ENCODE results near the gene CARNS1. TPM values are rescaled to one million over a fixed set of nuclear protein-coding genes. Genes with fewer than 3 reads are reported as not detected.

The CARNS1 gene
- total and polyA plus RNA-seq, 9 of the 15 experiments (the other 6 are each of a cell fraction or from before 2014, with no cell fraction given) = 0.01 to 0.18 (median 0.06) TPM; not detected in 3

GRCh38 chr11:67436459-67437081 is 21.1 kb downstream of the CARNS1 start (continued):
- TF ChIP-seq, protein P1, sequence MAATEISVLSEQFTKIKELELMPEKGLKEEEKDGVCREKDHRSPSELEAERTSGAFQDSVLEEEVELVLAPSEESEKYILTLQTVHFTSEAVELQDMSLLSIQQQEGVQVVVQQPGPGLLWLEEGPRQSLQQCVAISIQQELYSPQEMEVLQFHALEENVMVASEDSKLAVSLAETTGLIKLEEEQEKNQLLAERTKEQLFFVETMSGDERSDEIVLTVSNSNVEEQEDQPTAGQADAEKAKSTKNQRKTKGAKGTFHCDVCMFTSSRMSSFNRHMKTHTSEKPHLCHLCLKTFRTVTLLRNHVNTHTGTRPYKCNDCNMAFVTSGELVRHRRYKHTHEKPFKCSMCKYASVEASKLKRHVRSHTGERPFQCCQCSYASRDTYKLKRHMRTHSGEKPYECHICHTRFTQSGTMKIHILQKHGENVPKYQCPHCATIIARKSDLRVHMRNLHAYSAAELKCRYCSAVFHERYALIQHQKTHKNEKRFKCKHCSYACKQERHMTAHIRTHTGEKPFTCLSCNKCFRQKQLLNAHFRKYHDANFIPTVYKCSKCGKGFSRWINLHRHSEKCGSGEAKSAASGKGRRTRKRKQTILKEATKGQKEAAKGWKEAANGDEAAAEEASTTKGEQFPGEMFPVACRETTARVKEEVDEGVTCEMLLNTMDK (IDR thresholded peaks at IDR 0.05; ENCODE audit: borderline replicate concordance, insufficient read depth, low read depth, low read length, poor library complexity, severe bottlenecking) = no peak
- TF ChIP-seq TBL1XR1 (IDR thresholded peaks at IDR 0.05; ENCODE audit: low read length in 2 of 2) (no peak), ZNF277 (CRISPR knock-in tag; IDR thresholded peaks at IDR 0.05; ENCODE audit: borderline replicate concordance) (no peak), ZNF347 (CRISPR knock-in tag; IDR thresholded peaks at IDR 0.05; ENCODE audit: low read depth) (no peak), ZNF134 (CRISPR knock-in tag; conservative IDR thresholded peaks at IDR 0.05) (no peak), ZNF239 (CRISPR knock-in tag; IDR thresholded peaks at IDR 0.05) (no peak), MYNN (IDR thresholded peaks at IDR 0.05) (peak; percentile 47; the same call in 1 of the 2 replicates), MYNN (CRISPR knock-in tag; IDR thresholded peaks at IDR 0.05) (no peak), EP400 (IDR thresholded peaks at IDR 0.05) (no peak; the same call in 1 of the 2 replicates), USF1 (CRISPR knock-in tag; IDR thresholded peaks at IDR 0.05) (no peak), EWSR1 (IDR thresholded peaks at IDR 0.05; ENCODE audit: borderline replicate concordance, low read depth, partially characterized antibody) (no peak), RFX5 (IDR thresholded peaks at IDR 0.05; ENCODE audit: low read depth, low read length) (no peak), CREB1 (IDR thresholded peaks at IDR 0.05) (no peak), CREB1 (CRISPR knock-in tag; IDR thresholded peaks at IDR 0.05) (no peak; the same call in 1 of the 2 replicates), MNT (conservative IDR thresholded peaks at IDR 0.05) (peak in 1 of 2 experiments; percentile 62; a peak in 2 of 4 replicates), SMARCB1 (IDR thresholded peaks at IDR 0.05; ENCODE audit: insufficient read length, low read depth) (no peak), ZNF311 (CRISPR knock-in tag; IDR thresholded peaks at IDR 0.05) (no peak), PRMT5 (CRISPR knock-in tag; IDR thresholded peaks at IDR 0.05) (no peak), ZNF174 (CRISPR knock-in tag; IDR thresholded peaks at IDR 0.05) (no peak), LEF1 (IDR thresholded peaks at IDR 0.05) (peak; percentile 72; the same call in 1 of the 2 replicates), NCOR1 (IDR thresholded peaks at IDR 0.05) (peak; percentile 43), RBM25 (IDR thresholded peaks at IDR 0.05; ENCODE audit: low read depth, low read length, severe bottlenecking) (no peak), ETV5 (CRISPR knock-in tag; IDR thresholded peaks at IDR 0.05; ENCODE audit: low read depth) (no peak), ZNF263 (CRISPR knock-in tag; IDR thresholded peaks at IDR 0.05; ENCODE audit: borderline replicate concordance) (peak; percentile 93)

All from K562 (cell line).